Testis (tissue), 2 donors: Measurements from ENCODE around the gene DCDC2C.

Source experiments
- CTCF ChIP-seq, 3 experiments: fragments of 450-650 bp in 2 of 3; fragments of 200-600 bp in 1 of 3; sonication (generic) in 1 of 3; IDR thresholded peaks; one replicate each; pipeline ENCODE4 v1.5.1; 2016 to 2019; ENCODE audit warnings: antibody characterized with exemption in 3 of 3, mild to moderate bottlenecking in 2 of 3, moderate library complexity in 1 of 3
- POLR2A ChIP-seq: fragments of 450-650 bp; IDR thresholded peaks from one replicate; pipeline ENCODE4 v1.6.1; 2017; ENCODE audit warnings: antibody characterized with exemption, mild to moderate bottlenecking, moderate library complexity

GRCh38 chr2:3743951-3744555, 40.7 kb downstream of the DCDC2C start:
- no peak for TF ChIP-seq CTCF (IDR thresholded peaks at IDR 0.05)
- TF ChIP-seq POLR2A = no peak
